GM18861 (cell line): ENCODE data around the gene CPNE5.

Experiments used
- ATAC-seq: cut with Tn5 transposase; IDR thresholded peaks from one replicate; pipeline ENCODE4 v1.9.1; 2021; ENCODE audit not compliant: unreplicated experiment

CPNE5 gene

DNA sequence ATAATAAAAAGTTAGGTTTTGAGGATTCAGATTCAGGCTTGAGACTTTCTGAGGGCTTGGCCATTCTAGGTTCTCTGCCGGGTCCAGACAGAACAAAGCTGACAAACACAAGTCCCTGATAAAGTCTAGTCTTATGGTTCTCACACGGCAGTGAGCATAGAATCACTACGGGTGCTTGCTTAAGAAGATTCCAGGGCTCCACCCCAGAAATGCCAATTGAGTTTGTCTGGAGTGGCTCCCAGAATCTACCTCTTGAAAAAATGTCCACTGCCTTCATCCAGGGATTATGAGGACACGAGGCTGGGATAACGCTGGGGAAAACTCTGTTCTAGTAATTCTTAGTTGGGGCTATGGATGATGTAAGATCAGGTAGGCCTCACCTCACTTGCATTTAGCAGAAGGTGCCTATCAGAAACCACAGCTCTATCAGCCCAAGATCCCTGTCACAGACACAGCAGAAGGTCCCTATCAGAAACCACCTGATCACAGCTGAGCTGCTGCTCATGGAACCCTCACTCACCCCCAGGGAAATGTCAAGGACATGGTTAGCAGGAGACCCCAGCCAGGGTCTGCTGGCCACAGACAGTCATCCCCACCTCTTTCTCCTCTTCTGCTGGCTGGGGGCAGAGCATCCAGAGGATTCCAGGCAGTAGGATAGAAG lies 89.3 kb downstream of the CPNE5 start:
- ATAC-seq, result no peak

DNA sequence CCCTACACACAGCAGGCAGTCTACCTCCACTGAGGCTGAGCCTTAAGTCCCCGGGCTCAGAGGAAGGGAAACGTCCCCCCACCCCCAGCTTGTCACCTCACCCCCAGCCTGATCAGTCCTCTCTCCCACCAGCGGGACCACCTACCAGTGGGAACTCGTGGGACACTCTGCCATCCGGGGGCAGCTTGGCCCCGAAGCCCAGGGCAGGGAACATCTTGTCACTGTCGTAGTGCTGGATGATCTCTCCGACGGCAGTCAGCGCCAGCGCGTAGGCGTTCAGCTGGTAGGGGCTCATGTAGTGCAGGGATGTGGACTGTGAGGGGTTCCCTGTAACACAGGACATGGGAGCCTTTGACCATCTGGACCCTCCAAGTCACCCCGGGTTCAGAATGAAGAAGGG lies 93.0 kb downstream of the CPNE5 start:
- no peak for ATAC-seq

DNA sequence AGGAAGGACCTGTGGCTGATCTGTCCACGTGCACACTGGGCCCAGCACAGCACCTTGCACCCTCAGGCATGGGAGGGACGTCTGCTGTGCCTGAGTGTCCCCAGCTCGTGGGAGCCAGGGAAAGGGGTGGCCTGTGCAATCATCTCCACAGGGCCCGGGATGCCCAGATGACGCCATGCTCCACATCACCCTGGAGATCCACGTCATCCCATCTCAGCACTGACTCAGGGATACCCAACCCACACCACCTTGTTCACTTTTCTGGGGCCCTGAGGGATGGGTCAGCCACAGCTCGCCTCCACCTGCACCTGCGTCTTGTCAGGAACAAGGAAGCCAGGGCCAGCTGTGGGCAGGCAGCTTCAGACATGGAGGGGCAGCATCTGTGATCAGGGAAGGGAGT lies 93.4 kb downstream of the CPNE5 start:
- ATAC-seq, result no peak

DNA sequence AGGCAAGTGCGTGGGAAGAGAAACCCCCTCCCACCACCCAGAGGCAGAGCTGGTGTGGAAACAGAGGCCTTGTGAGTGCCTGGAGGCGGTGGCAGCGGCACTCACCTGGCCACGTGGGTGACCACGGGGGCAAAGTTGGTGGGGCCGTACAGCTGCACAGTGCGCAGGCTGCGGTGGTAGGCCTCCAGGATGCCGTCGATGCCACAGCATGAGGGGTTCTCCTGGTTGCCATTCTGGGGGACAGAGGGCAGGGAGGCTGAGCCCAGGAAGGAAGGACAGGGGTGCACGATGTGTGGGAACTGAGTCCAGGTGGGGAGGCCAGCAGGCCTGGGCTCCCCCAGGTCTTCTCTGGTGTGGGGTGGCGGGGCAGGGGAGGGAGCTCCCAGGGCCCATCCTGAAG lies 94.0 kb downstream of the CPNE5 start:
- ATAC-seq, result no peak

DNA sequence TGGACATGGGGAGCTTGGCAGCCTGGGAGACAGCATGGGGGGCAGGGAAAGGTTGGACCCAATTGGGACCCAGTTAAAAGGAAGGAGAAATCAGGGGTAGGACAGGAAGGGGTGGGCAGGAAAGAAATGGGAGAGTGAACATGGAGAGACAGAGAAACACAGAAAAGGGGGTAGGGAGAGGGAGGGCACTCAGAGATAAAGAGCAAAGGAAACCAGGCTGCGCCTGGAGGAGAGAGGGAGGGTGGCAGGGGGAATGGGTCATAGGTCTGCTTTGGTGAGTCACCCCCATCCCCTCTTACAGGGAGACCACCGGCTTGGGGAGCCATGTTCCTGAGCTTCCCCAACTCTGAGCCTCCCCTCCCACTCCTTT lies 95.0 kb downstream of the CPNE5 start:
- no peak for ATAC-seq

DNA sequence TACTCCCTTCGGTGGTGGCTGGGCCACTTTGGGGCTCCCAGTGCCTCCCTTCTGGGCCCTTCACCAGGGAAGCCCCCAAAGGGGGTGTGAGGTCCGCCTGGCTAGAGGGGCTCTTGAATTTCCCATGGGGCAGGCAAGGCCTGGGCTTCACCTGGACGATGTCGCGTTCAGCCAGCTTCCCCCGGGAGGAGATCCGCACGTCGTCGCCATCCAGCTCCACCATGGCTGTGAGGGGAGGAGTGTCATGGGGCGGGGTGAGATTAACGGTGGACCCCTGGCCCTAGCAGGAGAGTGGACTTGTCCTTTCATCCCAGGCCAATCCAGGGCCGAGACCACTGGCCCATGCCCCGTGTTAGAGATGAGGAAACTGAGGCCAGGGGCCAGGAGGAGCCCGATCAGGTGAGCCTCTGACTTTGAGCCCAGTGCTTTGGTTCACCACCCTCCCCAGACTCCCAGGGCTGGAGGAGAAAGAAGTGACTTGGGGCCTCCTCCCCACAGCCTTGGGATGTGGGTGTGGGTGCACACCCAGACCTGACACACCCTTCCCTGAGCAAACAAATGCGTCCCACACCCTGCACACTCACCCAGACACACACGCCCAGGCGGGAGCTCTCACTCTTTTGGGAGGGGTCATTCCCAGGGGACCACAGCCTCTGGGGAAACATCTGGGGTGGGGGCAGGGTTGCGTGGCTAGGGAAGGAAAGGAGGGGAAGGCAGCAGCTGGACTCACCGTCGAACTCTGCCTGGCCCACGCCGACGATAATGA lies 95.5 kb downstream of the CPNE5 start:
- no peak for ATAC-seq

DNA sequence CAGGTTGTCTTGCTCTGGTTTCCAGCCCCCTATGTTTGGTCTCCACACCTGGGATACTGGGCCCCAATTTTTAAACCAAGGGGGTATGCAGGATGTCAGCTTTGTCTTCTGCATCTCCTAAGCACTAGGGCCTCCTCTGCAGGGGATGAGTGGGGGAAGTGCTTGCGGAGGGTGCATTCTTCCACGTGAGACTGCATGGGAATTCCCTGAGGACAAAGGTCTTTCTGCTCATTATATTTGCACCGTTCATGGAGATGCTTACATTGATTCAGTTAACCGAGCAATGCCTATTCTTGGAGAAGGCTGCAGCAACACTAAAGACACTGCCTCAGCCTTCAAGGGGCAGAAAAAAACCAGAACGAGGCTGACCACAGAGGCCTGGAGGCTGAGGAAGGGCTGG lies 96.2 kb downstream of the CPNE5 start:
- no peak for ATAC-seq

DNA sequence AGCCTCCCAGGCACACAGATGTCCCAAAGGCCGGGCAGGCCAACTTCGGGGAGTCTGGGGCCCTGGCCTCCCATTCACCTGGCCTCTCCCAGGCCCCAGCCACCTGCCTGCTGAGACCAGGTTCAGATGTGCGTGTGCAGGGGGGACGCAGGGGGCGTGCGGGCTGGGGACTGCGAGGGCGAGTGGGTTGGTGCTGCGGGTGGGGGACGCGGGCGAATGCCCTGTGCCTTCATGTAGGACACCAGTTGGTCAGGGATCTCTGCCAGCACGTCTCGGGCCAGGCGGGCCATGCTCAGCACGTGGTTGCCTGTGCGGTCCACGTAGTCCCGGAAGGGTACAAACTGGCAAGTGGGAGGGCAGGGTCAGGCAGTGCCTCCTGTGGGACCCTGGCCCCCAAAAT lies 97.1 kb downstream of the CPNE5 start:
- no peak for ATAC-seq

DNA sequence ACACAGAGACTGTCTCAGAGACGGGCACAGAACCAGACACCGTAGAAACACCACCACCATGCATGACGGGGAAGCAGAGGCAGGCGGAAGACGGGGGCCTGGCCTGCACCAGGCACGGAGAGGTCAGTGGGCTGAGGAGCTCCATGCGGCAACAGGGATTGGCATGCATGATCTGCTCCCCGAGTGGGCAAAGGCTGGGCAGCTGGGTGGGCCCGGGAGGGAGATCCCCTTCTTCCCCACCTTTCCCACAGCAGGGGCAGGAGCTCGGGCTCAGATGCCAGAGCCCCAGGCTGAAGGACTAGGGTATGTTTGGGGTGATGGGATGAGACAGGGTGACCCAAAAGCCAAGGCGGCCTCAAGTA lies 98.4 kb downstream of the CPNE5 start:
- ATAC-seq, result no peak

DNA sequence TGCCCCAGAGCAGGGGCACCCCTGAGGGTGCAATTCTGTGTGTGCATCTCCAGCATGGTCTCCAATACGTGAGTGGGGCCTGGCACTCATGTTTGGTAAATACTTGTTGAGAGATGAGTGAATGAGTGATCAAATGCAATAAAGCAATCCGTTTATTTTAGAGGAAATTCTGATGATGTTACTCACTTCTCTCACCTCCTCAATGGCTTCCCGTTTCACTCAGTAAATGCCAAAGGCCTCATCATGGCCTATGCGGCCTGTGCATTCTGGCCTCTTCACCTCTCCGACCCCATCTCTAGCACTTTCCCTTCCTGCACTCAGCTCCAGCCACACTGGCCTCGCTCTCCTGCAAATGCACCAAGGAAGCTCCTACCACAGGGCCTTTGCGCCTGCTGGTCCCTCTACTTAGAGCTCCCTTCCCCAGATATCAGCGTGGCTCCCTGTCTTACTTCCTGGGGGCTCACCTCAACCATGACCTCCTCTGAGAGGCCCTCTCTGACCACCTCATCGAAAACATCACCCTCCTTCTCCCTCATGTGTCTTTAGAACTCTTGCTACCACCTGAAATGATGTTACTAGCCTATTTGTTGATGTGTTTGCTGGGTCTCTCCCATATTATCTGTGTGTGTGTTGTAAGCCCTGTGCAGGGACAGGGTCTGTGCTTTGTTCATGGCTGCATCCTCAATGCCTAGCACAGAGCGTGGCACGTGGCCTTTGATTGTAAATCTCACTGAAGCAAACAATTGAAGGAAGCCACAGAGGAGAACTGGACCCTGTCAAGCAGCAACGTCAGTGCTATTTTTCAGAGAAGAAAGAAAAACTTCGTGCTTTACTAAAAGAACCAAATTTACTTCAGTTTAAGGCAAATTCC lies 99.1 kb downstream of the CPNE5 start:
- no peak for ATAC-seq

DNA sequence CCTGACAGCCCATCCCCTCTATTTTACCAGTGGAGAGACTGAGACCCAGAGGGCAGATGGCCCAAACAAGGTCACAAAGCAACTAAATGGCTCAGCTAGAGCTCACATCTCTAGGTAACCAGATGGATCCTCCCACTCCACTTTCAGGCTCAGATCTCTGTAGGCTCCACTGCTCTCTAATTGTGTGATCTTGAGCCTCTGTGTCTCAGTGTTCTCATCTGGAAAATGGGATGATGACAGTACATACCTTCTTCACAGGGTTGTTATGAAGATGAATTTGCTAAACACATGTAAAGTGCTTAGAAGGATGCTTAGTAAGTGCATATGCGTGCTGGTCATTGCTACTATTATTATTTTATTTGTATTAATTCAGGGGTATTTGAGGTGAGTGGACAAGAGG lies 101.1 kb downstream of the CPNE5 start:
- no peak for ATAC-seq

DNA sequence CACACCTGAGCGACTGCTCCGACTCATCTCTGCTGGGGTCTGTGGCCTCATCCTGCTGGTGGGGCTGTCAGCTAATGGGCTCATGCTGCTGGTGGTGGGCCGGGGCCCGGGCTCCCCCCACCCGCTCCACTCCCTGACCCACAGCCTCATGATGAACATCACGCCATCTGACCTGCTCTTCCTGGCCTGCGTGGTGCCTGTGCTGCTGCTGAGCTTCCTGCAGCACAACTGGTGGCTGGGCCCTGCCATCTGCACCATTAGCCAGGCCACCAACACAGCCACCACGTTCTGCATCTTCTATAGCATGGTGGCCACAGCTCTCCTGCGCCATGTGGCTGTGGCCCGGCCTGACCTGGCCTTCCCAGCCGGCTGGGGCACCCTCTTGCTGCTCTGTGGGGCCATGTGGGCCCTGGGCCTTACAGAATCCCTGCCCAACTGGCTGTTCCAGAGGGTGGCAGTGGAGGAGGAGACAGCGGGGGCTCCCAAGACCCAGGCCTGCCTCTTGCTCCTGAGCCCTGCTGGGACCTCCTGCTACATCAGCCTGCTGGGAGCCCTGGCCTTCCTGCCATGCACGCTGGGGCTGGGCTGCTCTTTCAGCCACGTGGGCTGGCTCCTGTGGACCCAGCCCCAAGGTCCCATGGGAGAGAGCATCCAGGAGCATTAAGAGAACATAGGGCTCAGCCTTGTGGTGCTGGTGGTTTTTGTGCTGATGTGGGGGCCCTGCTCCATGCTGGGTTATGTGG lies 102.0 kb downstream of the CPNE5 start:
- ATAC-seq, result no peak

DNA sequence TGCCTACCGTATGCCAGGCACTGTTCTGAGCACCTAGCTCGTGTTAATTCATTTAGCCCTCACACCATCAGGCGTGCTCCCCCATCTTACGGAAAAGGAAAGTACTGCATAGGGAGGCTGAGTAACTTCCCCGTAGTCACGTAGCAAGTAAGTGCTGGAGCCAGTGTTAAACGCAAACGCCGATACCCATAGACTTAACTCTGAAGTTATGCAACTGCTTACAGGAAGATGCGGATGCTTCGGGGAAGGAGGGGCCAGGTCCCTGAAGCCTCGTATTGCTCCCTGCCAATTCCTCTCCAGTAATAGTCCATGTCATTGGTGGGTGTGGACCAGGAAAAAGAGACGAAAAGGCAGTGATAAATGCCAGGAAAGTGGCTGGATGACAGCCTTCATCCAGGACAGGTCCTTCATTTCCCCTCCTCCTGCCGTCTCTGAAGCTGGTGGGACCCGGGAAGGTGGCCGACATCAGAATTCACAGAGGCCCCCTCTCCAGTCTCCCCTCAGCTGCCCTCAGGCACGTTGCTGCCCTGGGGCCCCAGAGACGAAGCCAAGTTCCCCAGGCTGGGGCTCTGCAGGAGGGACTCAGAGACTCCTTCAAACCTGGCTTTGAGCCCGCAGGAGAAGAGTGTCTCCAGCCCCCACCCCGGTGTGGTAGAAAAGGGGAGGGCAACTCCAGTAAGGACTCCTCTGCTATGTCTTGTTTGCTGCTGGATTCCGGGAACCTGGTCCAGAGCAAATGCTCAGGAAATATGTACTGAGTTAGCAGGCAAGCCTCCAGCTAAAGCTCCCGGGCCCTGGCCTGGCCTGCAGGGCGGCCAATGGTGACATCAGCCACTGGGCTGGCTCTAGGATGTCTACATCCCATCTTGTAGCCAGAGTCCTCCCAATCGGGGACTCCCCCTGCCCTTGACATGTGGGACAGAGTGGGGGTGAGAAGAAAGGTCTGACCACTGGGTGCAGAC lies 103.9 kb downstream of the CPNE5 start:
- no peak for ATAC-seq

DNA sequence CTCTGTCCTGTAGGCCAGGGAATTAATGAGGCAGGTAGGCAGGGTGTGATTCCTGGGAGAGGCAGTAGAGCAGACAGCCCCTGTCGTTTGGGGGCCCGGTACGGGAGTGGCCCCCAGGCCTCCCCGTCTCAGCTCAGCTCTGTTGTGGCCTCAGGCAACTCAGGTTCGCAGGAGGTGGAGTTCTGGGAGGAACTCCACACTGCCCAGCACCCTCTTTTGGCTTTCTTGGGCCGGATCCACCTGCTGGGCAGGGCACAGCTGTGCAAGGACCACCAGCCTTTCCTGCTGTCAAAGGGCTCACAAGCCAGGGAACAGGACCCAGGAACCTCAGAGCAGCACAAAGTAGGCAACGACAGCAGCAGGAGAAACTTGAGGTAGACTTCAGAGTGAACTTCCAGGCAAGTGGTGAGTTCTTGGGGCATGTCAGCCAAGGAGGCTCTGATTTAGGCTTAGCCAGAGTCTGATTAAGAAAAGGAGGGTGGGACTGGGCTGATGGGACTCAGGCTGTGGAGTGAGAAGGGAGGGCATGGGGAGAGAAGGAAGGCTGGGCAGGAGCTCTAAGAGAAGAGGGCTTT lies 104.7 kb downstream of the CPNE5 start:
- ATAC-seq, result no peak

DNA sequence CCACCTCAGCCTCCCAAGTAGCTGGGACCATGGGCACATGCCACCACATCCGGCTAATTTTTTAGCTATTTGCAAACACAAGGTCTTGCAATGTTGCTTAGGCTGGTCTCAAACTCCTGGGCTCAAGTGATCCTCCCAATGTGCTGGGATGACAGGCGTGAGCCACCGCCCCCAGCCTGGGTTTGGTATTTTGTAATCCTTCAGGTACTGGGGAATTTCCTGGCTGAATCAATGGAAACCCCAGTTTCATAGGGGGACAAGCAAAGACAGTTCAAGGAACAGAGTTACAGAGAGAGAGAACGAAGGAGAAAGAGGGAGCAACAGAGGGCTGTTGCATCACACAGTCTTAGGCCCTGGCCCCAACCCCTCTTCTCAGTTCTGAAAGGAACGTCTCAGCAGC lies 105.9 kb downstream of the CPNE5 start:
- ATAC-seq, result no peak

DNA sequence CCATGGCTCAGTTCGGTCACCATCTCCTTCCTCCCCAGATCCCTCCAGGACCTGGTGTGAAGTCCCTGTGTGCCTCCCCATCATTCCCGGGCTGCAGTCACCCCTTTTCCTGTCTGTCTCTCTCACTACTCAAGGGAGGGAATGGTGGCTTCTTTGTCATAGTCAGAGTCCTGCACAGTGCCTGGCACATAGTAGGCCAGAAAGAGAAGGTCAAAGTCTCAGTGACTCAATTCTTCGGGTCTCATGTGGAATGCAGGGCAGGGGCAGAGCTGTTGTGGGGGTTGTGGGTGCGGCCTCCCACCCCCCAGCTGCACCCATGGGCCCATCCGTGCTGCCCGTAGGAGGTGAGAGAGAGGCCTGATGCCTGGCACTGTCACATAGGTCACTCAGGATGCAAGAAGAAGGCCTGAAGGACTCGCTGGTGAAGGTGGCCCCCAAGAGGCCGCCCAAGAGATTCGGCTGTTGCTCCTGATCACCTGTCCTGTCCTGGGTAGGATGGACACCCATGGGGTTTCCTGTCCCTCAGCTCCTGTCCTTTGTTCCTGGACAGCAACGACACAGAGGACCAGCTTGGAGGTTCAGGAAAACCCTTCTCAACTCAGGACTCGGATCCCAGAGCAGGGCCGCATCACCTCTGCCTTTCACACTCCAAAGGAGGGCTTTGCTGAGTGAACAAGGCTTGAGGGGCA lies 107.5 kb downstream of the CPNE5 start:
- no peak for ATAC-seq

DNA sequence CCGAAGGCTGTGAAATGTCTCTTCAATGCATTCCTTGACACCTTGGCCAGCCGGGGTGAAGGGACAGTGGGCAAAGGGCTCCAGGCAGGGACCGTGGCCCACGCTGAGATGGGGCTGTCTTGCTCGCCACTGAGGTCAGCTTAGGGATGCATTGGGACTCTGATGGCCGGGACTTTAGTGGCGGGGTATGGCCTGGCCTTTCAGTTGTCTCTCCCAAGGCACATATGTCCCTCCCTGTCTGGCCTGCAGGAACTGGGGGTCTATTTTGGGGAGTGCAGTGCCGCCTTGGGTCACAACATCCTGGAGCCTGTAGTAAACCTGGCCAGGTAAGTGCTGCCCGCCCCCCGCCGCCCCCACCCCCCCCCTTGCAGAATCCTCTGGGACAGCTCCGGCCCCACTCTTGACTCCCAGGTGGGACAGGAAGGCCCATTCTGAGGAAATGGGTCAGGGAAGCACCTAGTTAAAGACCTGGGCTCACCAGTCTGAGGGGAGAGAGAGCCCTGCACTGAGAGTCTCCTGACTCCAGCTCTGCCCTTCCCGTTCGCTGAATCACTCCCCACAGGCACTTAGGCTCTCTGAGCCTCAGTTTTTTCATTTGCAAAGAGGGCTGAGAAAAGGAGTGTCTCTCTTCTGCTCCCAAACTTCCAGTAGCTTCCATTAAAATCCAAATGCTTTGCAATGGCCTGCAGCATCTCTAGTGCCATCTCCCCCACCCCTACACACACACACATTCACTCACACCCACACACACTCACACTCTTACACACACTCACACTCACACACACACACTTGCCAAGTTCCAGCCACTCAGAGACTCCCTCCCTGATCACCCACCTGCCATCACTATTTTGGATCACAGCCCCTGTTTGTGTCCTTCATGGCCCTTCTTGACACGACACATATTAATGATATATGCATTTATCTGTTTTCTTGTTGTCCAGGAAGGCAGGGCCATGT lies 108.5 kb downstream of the CPNE5 start:
- no peak for ATAC-seq

DNA sequence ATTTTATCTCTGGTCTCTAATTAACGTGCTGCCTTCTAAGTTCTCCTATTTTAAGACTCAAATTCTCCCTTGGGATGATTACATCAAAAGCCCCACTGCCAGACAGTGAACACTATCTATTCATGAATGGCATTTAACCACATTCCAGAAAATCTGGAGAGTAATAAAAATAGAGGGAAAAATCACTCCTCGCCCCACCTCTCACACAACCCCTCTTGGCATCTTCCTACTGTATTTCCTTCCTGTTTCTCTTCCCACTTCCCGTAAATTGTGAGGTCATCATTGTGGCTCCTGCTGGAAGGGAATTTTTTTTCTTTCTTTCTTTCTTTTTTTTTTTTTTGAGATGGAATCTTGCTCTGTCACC lies 110.1 kb downstream of the CPNE5 start:
- no peak for ATAC-seq
